GM18505 (cell line): ENCODE measurements around the gene GATD1.

Source experiments
- ATAC-seq: cut with Tn5 transposase; IDR thresholded peaks from one replicate; pipeline ENCODE4 v1.9.1; 2021; ENCODE audit not compliant: unreplicated experiment
- POLR2A ChIP-seq: IDR thresholded peaks from 4 replicates; pipeline ENCODE4 v1.6.1; 2011; ENCODE audit warnings: borderline replicate concordance; ENCODE audit not compliant: insufficient read depth, insufficient read length; ENCODE audit errors: extremely low read depth

Gene GATD1

GRCh38 chr11:721741-722345, 55.4 kb downstream of the GATD1 start:
- no peak for ATAC-seq

GRCh38 chr11:721247-721740, 56.0 kb downstream of the GATD1 start:
- no peak for TF ChIP-seq POLR2A
- no peak for ATAC-seq

More at GRCh38 chr11:721741-722345, 55.4 kb downstream of the GATD1 start:
- no peak for TF ChIP-seq POLR2A

GRCh38 chr11:720642-721246, 56.5 kb downstream of the GATD1 start:
- TF ChIP-seq POLR2A: no peak
- no peak for ATAC-seq

- ATAC-seq: no peak
- no peak for TF ChIP-seq POLR2A
These were observed 57.2 kb downstream of the GATD1 start for GRCh38 chr11:720017-720641.

GRCh38 chr11:719214-720016, 57.9 kb downstream of the GATD1 start:
- ATAC-seq: no peak
- TF ChIP-seq POLR2A: no peak
